Pancreas (tissue), 10 donors: ENCODE results near the gene FGFR2. TPM values are rescaled to one million over a fixed set of nuclear protein-coding genes. Genes with fewer than 3 reads are reported as not detected.

ENCODE experiments used
- ATAC-seq, 4 donors: fragments of 200-7000 bp; cut with Tn5 transposase; one replicate each; pipeline versions ENCODE4 v1.8.0 to v1.9.1; 2020; ENCODE audit warnings: mild to moderate bottlenecking in 4 of 4, moderate library complexity in 4 of 4
- DNase-seq, 6 donors: peaks; one replicate each; pipeline ENCODE4 v3.0.0-alpha.2; 2020
- FAIRE-seq: peaks from 2 replicates; lab custom pipeline; 2012; peaks lifted over from hg19 to GRCh38; lab: Jason Lieb, UNC
- H3K27ac ChIP-seq, 4 donors: fragments of 200-600 bp; sonication (generic); 1 replicate in 3 of 4; 2 replicates in 1 of 4; pipeline versions ENCODE4 v1.5.0 to v1.8.0; 2020
- H3K27me3 ChIP-seq, 4 donors: fragments of 200-600 bp; one replicate each; pipeline ENCODE4 v1.8.0; 2021
- H3K36me3 ChIP-seq, 3 donors: fragments of 200-600 bp; sonication (generic) in 1 of 3; one replicate each; pipeline versions ENCODE4 v1.5.0 to v1.8.0; 2020 to 2021
- H3K4me1 ChIP-seq, 3 donors: fragments of 200-600 bp; one replicate each; pipeline ENCODE4 v1.8.0; 2021
- H3K4me3 ChIP-seq, 4 donors: fragments of 200-600 bp; sonication (generic) in 2 of 4; one replicate each; pipeline versions ENCODE4 v1.5.0 to v1.8.0; 2020 to 2021
- H3K9me3 ChIP-seq, 4 donors: fragments of 200-600 bp; one replicate each; pipeline ENCODE4 v1.8.0; 2021
- WGBS, 2 donors: extraction: QIAGEN DNeasy Blood & Tissue Kit; methylation state at CpG; one replicate each; pipeline ENCODE4 v1.1.7; 2013; 5-methylcytosine and 5-hydroxymethylcytosine counted together
- intact Hi-C, 3 donors: fragments of 100-400 bp; cut with DNase I; formaldehyde crosslinking; loops; one replicate each; pipeline versions ENCODE4 v1.11.1 to v1.14.2; 2022
- polyA plus RNA-seq, 2 donors: library from polyadenylated mRNA; stranded (reverse); fragments of 200-250 nt; gene quantifications; one replicate each; pipeline ENCODE4 v1.2.3, GENCODE V29; 2013
- total RNA-seq, 6 donors: library from RNA; stranded (reverse); fragmentation: NEBNext Ultra II Directional in 4 of 6; extraction: Animal tissue kit (Norgen Biotek cat#: 25700) in 4 of 6; gene quantifications; one replicate each; pipeline versions ENCODE4 v1.2.1 to v1.2.4, GENCODE V29; 2021 to 2023
- TF ChIP-seq, protein P1 (sequence below), 4 donors: fragments of 200-600 bp; sonication (generic) in 3 of 4; IDR thresholded peaks; one replicate each; pipeline versions ENCODE4 v1.5.0 to v1.8.0; 2021; ENCODE audit warnings: antibody characterized with exemption in 4 of 4
- donor health status: healthy with polysubstance abuse.
- donor health status: DM: no; HTN: no; CAD: no; lungs with moderate emphysema.
- donor health status: DM: no; HTN: no; CAD: no.
- donor health status: control.
- donor health status: control.
- donor health status: Bipolar disorder and iron deficiency.
- donor health status: DM: yes; HTN: yes; CAD: no.
- donor health status: DM: no; HTN: no; CAD: no.
- donor health status: DM: no; HTN: no; CAD: no.
- donor health status: DM: yes; HTN: yes; CAD: no.

The FGFR2 gene
- total and polyA plus RNA-seq, 8 donors: 23.8 to 64.0 (median 31.4) TPM

DNA sequence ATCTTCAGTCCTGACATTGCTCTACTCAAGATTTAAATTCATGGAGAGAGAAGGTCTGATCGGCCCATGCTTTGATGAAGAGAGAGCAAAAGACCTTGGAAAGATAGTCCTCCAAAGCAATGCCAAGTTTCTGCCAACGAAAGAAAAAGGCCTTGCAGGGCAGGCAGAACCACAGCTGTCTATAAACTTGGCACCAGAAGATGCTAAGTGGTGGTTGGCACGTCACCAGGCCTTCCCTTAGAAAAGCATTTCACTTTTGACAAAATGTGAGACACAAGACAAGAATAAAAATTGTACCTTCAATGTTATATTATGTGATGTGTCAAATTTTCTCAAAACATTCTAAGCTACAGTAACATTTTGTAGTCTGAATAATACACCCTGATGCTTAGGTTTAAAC, 42.0 kb upstream of the FGFR2 start:
- no peak overlapping the region for H3K27ac ChIP-seq
- no peak overlapping the region for H3K4me3 ChIP-seq
- FAIRE-seq: no peak
- no peaks in the 10 kb centered on the region for H3K9me3 ChIP-seq
- TF ChIP-seq, protein P1, sequence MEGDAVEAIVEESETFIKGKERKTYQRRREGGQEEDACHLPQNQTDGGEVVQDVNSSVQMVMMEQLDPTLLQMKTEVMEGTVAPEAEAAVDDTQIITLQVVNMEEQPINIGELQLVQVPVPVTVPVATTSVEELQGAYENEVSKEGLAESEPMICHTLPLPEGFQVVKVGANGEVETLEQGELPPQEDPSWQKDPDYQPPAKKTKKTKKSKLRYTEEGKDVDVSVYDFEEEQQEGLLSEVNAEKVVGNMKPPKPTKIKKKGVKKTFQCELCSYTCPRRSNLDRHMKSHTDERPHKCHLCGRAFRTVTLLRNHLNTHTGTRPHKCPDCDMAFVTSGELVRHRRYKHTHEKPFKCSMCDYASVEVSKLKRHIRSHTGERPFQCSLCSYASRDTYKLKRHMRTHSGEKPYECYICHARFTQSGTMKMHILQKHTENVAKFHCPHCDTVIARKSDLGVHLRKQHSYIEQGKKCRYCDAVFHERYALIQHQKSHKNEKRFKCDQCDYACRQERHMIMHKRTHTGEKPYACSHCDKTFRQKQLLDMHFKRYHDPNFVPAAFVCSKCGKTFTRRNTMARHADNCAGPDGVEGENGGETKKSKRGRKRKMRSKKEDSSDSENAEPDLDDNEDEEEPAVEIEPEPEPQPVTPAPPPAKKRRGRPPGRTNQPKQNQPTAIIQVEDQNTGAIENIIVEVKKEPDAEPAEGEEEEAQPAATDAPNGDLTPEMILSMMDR (IDR thresholded peaks at IDR 0.05): no peak
- WGBS, 2 donors: 48 to 68% methylated on average over 3 of the region's 3 CpGs
- H3K36me3 ChIP-seq: no peaks in the 10 kb centered on the region
- ATAC-seq: no peak
- intact Hi-C loops: no loop called here
- no peak for DNase-seq
- H3K4me1 ChIP-seq: no peaks in the 10 kb centered on the region
- H3K27me3 ChIP-seq: no peaks in the 10 kb centered on the region

DNA sequence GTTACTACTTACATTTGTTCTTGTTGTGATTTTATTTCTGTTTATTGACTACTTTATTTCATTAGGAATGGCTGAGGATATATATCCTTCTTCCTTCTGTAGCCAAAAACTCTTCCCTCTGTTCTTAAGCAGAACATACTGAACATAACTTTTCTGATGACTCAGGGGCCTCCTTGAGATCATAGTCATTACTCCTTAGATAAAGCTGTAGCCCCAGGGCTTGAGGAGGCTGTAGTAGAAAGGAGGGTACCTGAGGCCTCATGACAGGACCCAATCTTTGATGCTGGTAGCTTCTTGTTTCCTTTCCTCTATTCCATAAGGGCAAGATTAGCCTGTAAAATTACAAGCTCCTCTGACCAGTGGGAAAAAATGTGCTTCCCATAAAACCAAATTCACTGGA, 41.2 kb upstream of the FGFR2 start:
- TF ChIP-seq, protein P1 (IDR thresholded peaks at IDR 0.05): no peak
- Histone ChIP-seq H3K36me3 (no peaks in the 10 kb centered on the region), H3K4me1 (no peaks in the 10 kb centered on the region), H3K4me3 (no peak overlapping the region), H3K27me3 (no peaks in the 10 kb centered on the region), H3K9me3 (no peaks in the 10 kb centered on the region), H3K27ac (no peak overlapping the region)
- DNase-seq (no peak), ATAC-seq (no peak), FAIRE-seq (no peak)
- intact Hi-C loops: no loop called here

DNA sequence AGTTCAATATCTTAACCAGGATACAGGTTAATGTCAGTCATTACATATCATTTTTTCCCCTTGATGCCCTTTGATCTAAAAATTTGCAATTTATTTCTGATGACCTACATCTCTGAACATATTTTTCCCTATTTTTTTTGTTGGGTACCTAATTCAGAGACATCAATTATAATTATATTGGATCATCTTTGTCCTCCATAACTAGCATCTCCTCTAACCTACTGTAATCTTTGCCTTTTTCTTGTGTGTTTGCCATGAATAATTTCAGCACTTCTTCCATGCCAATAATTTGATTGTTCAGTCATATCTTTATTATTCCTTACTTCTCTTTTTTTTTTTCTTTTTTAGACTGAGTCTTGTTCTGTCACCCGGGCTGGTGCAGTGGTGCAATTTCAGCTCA, 39.2 kb upstream of the FGFR2 start:
- Histone ChIP-seq H3K4me1 (no peaks in the 10 kb centered on the region), H3K27me3 (no peaks in the 10 kb centered on the region), H3K4me3 (no peak overlapping the region), H3K27ac (no peak overlapping the region), H3K9me3 (no peaks in the 10 kb centered on the region), H3K36me3 (no peaks in the 10 kb centered on the region)
- ATAC-seq: no peak
- 83 to 96% methylated on average over 1 of the region's 1 CpG for WGBS, 2 donors
- no peak for FAIRE-seq
- intact Hi-C loops: no loop called here
- TF ChIP-seq, protein P1 (IDR thresholded peaks at IDR 0.05): no peak
- no peak for DNase-seq

DNA sequence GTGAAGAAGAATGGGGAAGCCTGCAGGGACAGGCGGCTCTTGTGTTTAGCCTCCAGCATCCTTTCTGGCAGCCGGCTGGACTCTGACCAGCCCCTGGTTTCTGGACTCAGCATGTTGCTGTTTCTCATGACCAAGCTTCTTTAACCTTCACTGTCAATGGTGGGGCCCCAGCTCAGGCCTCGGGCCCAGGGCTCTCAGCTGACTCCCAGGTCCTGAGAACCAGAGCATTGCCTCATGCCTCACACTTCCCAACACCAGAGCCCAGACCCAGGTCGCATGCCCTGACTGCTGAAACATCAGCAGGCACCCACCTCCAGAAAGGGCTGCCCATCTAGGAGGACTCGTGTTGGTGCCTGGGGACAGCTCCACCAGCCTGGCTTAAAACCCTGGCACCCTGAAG, 34.8 kb upstream of the FGFR2 start:
- H3K36me3 ChIP-seq: no peaks in the 10 kb centered on the region
- DNase-seq: no peak
- ATAC-seq: no peak
- TF ChIP-seq, protein P1 (IDR thresholded peaks at IDR 0.05): no peak
- H3K4me3 ChIP-seq: no peak overlapping the region
- no peaks in the 10 kb centered on the region for H3K27me3 ChIP-seq
- 60 to 72% methylated on average over 5 of the region's 5 CpGs for WGBS, 2 donors
- no peaks in the 10 kb centered on the region for H3K9me3 ChIP-seq
- intact Hi-C loops: no loop called here
- no peak for FAIRE-seq
- H3K4me1 ChIP-seq: no peaks in the 10 kb centered on the region
- no peak overlapping the region for H3K27ac ChIP-seq

DNA sequence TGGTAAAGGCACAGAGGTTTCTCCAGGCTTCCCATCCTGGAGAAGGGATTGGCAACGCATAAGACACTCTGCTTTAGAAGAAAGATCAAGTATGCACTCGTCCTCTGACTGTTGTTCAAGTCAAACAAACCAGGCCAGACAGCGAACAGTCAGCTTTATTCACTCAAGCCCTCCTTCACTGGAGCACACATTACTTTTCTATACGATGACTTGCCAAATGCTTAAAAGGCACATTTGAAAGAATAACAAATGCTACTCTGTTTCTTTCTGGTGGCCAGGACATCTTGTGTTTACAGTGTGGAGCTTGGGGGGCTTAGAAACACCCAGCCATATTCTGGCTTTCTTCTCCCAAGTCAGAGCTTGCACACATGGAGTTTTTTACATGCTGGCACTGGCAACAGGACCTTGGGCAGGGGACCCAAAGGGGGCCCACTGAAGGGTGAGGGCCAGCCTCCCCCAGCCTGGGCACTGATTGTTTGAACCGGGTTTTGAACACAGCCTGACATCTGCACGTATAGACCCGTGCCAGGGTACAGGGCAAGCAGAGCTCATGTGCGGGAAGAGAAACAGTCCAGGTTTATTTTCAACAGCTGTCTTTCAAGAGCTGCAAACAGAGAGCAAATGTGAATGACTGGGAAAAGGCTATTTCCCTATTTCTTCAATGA, 33.3 kb upstream of the FGFR2 start:
- no peak overlapping the region for H3K4me3 ChIP-seq
- H3K4me1 ChIP-seq: no peaks in the 10 kb centered on the region
- no peak overlapping the region for H3K27ac ChIP-seq
- no peaks in the 10 kb centered on the region for H3K27me3 ChIP-seq
- WGBS, 2 donors: 42 to 55% methylated on average over 8 of the region's 8 CpGs
- intact Hi-C loops: no loop called here
- no peaks in the 10 kb centered on the region for H3K9me3 ChIP-seq
- TF ChIP-seq, protein P1 (IDR thresholded peaks at IDR 0.05): no peak
- no peaks in the 10 kb centered on the region for H3K36me3 ChIP-seq
- ATAC-seq (no peak), DNase-seq (no peak), FAIRE-seq (no peak)
